Type B pancreatic cell (in vitro differentiated cells): Measurements from ENCODE around the gene STK11IP. TPM values are rescaled to one million over a fixed set of nuclear protein-coding genes. Genes with fewer than 3 reads are reported as not detected.

ENCODE experiments used
- DNase-seq: peaks from one replicate; pipeline ENCODE4 v3.0.0; 2021; ENCODE audit warnings: mixed read lengths; ENCODE audit not compliant: unreplicated experiment; ENCODE audit errors: extremely low spot score
- H3K27ac Mint-ChIP-seq: 2 replicates; pipeline ENCODE4 v1.8.0; 2021; ENCODE audit warnings: mild to moderate bottlenecking, mixed read lengths
- H3K27me3 Mint-ChIP-seq: 2 replicates; pipeline ENCODE4 v1.8.0; 2021; ENCODE audit warnings: mixed read lengths
- H3K36me3 Mint-ChIP-seq: 2 replicates; pipeline ENCODE4 v1.8.0; 2021; ENCODE audit warnings: mixed read lengths
- H3K4me1 Mint-ChIP-seq: one replicate; pipeline ENCODE4 v1.8.0; 2021; ENCODE audit warnings: mixed read lengths; ENCODE audit not compliant: unreplicated experiment
- H3K4me3 Mint-ChIP-seq: 2 replicates; pipeline ENCODE4 v1.8.0; 2021; ENCODE audit warnings: mild to moderate bottlenecking, mixed read lengths
- H3K9me3 Mint-ChIP-seq: 2 replicates; pipeline ENCODE4 v1.8.0; 2021; ENCODE audit warnings: mixed read lengths
- total RNA-seq: library from RNA; stranded (reverse); gene quantifications from 2 replicates; pipeline ENCODE4 v1.2.1, GENCODE V29; 2021; ENCODE audit warnings: low replicate concordance
- TF ChIP-seq, protein P1 (sequence below): fragments of 200-600 bp; sonication (generic); conservative IDR thresholded peaks from 2 replicates; pipeline ENCODE4 v1.5.0; 2021; ENCODE audit warnings: antibody characterized with exemption, mild to moderate bottlenecking

The STK11IP gene
- total RNA-seq, 1 donor from 2014 or later, result 42.5 TPM

DNA sequence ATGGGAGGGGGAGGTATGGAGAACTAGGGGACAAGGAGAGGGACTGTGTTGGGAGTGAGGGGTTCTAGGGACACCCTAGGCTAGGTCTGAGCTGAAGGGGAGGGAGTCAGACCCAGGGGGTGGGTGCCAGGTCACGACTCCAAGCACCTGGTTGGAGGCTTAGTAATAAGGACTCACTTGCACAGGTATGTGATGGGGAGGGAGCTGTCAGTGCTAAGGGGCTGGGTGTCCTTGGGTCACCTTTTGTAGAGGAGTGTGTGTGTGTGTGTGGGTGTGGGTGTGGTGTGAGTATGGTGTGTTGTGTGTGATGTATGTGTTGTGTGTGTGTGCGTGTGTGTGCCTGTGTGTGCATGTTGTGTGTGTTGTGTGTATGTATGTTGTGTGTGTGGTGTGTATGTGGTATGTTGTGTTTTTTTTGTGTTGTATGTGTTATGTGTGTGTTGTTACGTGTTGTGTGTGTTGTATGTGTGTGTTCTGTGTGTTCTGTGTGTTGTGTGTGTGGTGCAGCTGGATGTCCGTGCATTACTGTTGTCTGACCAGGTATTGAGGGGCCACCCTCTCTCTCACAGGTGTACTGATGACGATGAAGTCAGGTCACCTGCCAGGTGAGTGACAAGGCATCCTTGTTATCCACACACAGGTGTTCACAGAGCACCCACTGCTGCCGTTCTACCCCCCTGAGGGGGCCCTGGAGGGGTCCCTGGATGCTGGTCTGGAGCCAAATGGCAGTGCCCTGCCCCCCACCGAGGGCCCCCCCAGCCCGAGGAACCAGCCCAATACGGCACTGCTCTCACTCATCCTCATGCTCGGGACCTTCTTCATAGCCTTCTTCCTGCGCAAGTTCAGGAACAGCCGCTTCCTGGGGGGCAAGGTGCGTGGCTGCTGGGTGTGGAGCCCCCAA, 39.5 kb downstream of the STK11IP start:
- H3K4me3 Mint-ChIP-seq, result no peak overlapping the region
- H3K36me3 Mint-ChIP-seq, result peaks cover 10% of the 10 kb centered on the region
- TF ChIP-seq, protein P1, sequence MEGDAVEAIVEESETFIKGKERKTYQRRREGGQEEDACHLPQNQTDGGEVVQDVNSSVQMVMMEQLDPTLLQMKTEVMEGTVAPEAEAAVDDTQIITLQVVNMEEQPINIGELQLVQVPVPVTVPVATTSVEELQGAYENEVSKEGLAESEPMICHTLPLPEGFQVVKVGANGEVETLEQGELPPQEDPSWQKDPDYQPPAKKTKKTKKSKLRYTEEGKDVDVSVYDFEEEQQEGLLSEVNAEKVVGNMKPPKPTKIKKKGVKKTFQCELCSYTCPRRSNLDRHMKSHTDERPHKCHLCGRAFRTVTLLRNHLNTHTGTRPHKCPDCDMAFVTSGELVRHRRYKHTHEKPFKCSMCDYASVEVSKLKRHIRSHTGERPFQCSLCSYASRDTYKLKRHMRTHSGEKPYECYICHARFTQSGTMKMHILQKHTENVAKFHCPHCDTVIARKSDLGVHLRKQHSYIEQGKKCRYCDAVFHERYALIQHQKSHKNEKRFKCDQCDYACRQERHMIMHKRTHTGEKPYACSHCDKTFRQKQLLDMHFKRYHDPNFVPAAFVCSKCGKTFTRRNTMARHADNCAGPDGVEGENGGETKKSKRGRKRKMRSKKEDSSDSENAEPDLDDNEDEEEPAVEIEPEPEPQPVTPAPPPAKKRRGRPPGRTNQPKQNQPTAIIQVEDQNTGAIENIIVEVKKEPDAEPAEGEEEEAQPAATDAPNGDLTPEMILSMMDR, result no peak
- peak; percentile 52 for DNase-seq
- H3K9me3 Mint-ChIP-seq, result no peaks in the 10 kb centered on the region
- H3K27me3 Mint-ChIP-seq, result no peaks in the 10 kb centered on the region
- peaks cover 5% of the 10 kb centered on the region for H3K4me1 Mint-ChIP-seq
- no peak overlapping the region for H3K27ac Mint-ChIP-seq

DNA sequence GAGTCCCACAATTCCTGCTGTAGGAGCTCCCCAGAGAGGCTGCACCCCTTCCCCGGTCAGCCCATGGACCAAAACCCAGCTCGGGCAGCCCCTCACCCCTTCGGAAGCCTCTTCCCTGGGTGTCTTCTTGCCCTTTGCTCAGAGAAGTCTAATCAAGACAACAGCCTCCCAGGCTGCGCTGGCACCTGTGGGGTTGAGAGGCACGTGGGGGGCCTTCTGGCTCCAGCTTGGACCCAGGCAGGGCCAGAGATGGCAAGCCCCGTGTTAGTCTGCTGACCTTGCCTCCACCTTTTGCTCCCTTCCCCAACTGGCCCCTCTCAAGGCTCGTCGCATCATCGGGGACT, 40.2 kb downstream of the STK11IP start:
- peaks cover 3% of the 10 kb centered on the region for H3K27me3 Mint-ChIP-seq

DNA sequence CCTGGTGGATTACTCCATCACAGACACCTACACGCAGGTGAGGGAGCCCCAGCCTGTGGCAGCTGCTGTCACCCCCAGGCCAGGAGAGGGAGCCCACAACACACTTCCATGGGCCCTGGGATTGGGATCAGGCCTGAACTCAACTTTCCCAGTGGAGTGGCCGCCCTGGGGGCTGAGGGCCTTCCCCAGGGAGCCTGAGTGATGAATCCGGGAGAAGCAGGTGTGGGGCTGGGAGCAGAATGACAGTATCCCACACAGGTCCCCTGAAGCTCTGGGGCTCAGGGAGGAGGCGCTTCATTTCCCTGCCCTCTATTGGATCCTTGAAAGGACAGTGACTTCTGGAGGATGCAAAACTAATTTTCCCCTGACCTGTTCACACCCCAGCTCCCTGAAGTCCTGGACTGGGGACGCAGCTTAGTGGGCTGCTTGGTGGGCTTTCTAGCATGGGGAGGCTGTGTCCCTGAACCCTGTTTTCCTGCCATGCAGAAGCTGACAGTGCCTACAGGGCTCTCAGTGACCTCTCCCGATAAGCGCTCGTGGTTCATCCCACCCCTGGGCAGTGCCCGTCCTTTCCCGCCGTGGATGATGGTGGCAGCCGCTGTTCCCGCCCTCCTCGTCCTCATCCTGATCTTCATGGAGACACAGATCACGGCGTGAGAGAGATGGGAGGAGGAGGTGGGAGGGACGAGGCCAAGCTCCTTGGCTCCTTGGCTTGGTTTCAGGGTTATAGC, 40.7 kb downstream of the STK11IP start:
- H3K4me1 Mint-ChIP-seq, result peaks cover 12% of the 10 kb centered on the region
- peaks cover 10% of the 10 kb centered on the region for H3K36me3 Mint-ChIP-seq
- no peak overlapping the region for H3K4me3 Mint-ChIP-seq
- no peaks in the 10 kb centered on the region for H3K9me3 Mint-ChIP-seq
- peak; percentile 66 for DNase-seq
- TF ChIP-seq, protein P1, result no peak
- no peak overlapping the region for H3K27ac Mint-ChIP-seq
- peaks cover 4% of the 10 kb centered on the region for H3K27me3 Mint-ChIP-seq

More for the DNA sequence above, 40.2 kb downstream of the STK11IP start:
- H3K36me3 Mint-ChIP-seq, result peaks cover 10% of the 10 kb centered on the region
- no peak for DNase-seq
- H3K27ac Mint-ChIP-seq, result no peak overlapping the region
- H3K9me3 Mint-ChIP-seq, result no peaks in the 10 kb centered on the region
- TF ChIP-seq, protein P1, result no peak
- H3K4me3 Mint-ChIP-seq, result no peak overlapping the region
- H3K4me1 Mint-ChIP-seq, result peaks cover 11% of the 10 kb centered on the region

DNA sequence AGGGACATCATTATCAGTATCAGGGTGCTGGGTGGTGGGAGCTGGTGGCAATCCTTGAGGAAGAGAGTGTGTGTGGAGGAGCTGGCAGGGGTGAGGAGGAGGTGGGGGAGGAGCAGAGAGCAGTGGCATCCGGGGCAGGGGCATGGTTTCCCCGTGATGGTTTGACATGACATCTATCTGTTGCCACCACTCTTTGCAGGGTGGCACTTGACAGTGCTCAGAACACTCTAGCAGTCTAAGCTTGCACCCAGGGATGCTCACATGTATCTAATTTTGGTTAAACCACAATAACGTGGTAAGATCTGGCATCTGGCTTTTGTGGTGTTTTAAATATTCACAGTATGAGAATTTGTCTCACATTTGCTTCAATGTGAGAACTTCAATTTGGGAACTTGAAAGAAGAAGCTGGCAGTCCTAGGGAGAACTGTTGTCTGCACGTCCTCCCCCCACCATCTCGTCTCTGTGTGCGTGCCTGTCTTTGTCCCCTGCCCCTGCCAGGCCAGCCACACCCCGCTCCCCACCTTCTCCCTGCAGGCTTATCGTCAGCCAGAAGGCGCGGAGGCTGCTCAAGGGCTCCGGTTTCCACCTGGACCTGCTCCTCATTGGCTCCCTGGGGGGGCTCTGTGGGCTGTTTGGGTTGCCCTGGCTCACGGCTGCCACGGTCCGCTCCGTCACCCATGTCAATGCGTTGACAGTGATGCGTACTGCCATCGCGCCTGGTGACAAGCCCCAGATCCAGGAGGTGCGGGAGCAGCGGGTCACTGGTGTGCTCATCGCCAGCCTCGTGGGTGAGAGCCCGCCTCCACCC, 41.5 kb downstream of the STK11IP start:
- Mint-ChIP-seq H3K4me3 (no peak overlapping the region), H3K36me3 (peaks cover 7% of the 10 kb centered on the region), H3K9me3 (no peaks in the 10 kb centered on the region), H3K4me1 (peaks cover 12% of the 10 kb centered on the region), H3K27ac (no peak overlapping the region), H3K27me3 (peaks cover 4% of the 10 kb centered on the region)
- TF ChIP-seq, protein P1, result no peak
- DNase-seq, result peak; percentile 67

DNA sequence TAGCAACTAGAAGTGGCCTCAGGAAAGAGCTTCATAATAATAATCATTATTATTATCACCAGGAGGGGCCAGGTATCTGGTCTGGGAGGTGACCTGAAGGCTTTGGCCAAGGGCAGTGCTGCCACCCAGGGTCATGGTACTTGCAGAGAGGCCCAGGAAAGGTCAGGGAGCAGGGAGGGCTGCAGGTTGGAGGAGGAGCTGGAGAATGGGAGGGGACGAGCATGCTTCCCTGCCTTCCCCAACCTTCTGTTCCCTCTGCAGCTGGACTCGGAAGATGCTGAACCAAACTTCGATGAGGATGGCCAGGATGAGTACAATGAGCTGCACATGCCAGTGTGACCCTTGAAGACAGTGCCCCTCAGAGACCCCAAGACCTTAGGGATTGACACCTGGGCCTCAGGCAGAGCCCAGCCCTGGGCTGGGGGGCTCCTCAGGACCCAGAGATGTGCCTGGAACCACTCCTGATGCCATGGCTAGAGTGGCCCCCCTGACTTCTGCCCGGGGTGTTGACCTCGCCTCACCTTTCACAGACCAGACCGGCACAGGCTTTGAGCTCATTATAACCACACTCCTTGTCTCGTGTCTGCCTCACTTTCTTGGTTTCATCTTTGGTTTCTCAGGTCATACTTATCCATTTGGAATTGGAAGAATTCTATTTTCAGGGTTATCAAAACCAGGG, 43.9 kb downstream of the STK11IP start:
- Mint-ChIP-seq H3K4me3 (no peak overlapping the region), H3K27me3 (peaks cover 4% of the 10 kb centered on the region), H3K36me3 (peaks cover 6% of the 10 kb centered on the region), H3K9me3 (no peaks in the 10 kb centered on the region), H3K4me1 (peaks cover 19% of the 10 kb centered on the region), H3K27ac (peak overlapping the region; percentile 51)
- TF ChIP-seq, protein P1, result no peak
- no peak for DNase-seq
